Coronary artery (tissue), 2 donors: ENCODE data around the gene SKIC2.

ENCODE experiments used
- DNase-seq: peaks from one replicate; pipeline ENCODE4 v3.0.0-alpha.2; 2017; ENCODE audit warnings: low spot score
- H3K27ac ChIP-seq, 2 donors: fragments of 200-600 bp; sonication (generic); one replicate each; pipeline ENCODE4 v1.5.1; 2016 to 2019
- H3K4me3 ChIP-seq: fragments of 200-600 bp; sonication (generic); 2 replicates; pipeline ENCODE4 v1.5.1; 2016; ENCODE audit warnings: mild to moderate bottlenecking, moderate library complexity
- TF ChIP-seq, protein P1 (sequence below): fragments of 200-600 bp; sonication (generic); IDR thresholded peaks from one replicate; pipeline ENCODE4 v1.5.1; 2019; ENCODE audit warnings: antibody characterized with exemption

The SKIC2 gene

DNA sequence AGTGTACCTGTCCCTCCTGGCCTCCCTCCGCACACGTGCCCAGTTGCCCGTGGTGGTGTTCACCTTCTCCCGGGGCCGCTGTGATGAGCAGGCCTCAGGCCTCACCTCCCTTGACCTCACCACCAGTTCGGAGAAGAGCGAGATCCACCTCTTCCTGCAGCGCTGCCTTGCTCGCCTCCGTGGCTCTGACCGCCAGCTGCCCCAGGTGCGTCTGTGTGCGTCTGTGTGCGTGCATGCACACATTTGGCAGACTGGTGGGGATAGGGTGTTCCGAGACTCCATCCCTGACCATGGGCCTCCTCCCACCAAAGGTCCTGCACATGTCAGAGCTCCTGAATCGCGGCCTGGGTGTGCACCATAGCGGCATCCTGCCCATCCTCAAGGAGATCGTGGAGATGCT, 4.9 kb downstream of the SKIC2 start:
- TF ChIP-seq, protein P1, sequence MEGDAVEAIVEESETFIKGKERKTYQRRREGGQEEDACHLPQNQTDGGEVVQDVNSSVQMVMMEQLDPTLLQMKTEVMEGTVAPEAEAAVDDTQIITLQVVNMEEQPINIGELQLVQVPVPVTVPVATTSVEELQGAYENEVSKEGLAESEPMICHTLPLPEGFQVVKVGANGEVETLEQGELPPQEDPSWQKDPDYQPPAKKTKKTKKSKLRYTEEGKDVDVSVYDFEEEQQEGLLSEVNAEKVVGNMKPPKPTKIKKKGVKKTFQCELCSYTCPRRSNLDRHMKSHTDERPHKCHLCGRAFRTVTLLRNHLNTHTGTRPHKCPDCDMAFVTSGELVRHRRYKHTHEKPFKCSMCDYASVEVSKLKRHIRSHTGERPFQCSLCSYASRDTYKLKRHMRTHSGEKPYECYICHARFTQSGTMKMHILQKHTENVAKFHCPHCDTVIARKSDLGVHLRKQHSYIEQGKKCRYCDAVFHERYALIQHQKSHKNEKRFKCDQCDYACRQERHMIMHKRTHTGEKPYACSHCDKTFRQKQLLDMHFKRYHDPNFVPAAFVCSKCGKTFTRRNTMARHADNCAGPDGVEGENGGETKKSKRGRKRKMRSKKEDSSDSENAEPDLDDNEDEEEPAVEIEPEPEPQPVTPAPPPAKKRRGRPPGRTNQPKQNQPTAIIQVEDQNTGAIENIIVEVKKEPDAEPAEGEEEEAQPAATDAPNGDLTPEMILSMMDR = no peak
- Histone ChIP-seq H3K27ac (no peak overlapping the region), H3K4me3 (no peak overlapping the region)
- no peak for DNase-seq

DNA sequence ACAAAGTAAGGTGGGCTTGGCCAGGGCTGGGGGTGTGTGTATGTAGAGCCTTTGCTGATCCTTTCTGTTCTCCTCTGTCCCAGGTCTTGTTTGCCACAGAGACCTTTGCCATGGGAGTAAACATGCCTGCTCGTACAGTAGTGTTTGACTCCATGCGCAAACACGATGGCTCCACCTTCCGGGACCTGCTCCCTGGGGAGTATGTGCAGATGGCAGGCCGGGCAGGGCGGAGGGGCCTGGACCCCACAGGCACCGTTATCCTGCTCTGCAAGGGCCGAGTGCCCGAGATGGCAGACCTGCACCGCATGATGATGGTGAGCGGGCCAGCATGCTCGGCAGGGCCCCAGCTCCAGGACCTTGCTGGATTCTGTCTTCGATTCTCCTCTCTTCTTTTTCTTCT, 6.7 kb downstream of the SKIC2 start:
- no peak overlapping the region for H3K27ac ChIP-seq
- TF ChIP-seq, protein P1 = no peak
- H3K4me3 ChIP-seq = no peak overlapping the region
- DNase-seq = no peak

DNA sequence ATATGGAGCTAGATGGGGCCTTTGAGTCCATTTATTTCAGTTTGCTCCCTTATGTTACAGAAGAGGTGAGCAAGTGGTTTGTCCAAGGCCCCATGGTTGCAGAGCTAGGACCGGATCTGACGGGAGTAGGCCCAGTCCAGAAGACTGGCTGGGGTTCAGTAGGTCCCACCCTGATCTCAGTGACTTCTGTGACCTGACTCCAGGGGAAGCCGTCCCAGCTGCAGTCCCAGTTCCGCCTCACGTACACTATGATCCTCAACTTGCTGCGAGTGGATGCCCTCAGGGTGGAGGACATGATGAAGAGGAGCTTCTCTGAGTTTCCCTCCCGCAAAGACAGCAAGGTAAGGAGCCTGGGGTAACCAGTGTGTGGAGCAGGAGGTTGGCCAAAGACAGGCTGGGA, 7.5 kb downstream of the SKIC2 start:
- TF ChIP-seq, protein P1 = no peak
- H3K27ac ChIP-seq = no peak overlapping the region
- no peak for DNase-seq
- H3K4me3 ChIP-seq = no peak overlapping the region

DNA sequence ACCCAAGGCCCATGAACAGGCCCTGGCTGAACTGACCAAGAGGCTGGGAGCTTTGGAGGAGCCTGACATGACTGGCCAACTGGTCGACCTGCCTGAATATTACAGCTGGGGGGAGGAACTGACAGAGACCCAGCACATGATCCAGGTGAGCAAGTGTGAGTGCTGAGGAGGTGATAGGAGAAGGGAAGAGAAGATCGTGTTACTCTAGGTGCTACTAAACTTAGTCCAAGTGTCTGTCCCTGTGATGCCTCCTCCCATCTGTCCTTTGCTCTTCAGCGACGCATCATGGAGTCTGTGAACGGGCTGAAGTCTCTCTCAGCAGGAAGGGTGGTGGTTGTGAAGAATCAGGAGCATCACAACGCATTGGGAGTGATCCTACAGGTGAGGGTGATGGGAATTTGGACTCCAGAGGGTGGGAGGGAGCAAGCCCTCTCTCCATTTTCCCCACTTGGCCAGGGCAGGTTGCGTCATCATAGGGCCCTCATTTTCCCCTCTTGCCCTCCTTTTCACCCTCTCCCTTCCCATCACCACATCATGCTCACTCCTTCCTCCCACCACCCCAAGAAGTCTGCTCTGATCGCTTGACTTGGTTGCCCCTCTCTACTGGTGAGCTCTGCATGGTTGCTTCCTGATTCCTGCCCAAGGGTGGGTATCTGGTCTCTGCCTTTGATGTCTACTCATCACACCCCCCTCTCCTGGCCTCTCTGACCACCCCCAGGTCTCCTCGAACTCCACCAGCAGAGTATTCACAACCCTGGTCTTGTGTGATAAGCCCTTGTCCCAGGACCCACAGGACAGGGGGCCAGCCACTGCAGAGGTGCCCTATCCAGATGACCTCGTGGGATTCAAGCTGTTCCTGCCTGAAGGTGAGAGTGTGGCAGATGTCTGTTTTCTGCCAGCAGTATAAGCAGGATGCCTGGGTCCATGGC, 8.3 kb downstream of the SKIC2 start:
- DNase-seq = no peak
- TF ChIP-seq, protein P1 = no peak
- no peak overlapping the region for H3K27ac ChIP-seq
- H3K4me3 ChIP-seq = no peak overlapping the region

DNA sequence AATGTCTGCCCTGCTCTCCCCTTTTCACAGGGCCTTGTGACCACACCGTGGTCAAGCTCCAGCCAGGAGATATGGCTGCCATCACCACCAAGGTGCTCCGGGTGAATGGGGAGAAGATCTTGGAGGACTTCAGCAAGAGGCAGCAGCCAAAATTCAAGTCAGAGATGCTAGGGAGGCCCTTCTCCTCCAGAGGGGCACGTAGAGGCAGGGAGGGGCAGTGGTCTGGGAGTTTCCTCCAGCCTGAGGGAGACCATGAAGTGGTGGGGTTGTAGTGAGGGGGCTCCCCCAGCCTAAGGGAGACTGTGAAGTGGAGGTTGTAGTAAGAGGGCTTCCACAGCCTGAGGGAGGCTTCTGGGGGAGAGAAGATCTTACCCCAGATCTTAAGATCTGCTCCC, 8.9 kb downstream of the SKIC2 start:
- Histone ChIP-seq H3K4me3 (no peak overlapping the region), H3K27ac (no peak overlapping the region)
- no peak for DNase-seq
- TF ChIP-seq, protein P1 = no peak

DNA sequence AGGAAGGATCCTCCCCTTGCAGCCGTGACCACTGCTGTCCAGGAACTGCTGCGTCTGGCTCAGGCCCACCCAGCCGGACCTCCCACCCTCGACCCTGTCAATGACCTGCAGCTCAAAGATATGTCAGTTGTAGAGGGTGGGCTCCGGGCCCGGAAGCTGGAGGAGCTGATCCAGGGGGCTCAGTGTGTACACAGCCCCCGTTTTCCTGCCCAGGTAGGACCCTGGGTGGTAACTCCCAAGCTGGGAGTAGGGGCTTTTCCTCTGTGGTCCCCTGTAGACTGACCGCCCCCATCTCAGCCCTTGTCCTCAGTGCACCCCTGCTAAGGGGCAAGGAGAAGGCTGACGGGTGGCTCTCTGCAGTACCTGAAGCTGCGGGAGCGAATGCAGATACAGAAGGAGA, 9.4 kb downstream of the SKIC2 start:
- TF ChIP-seq, protein P1 = no peak
- H3K27ac ChIP-seq = no peak overlapping the region

More for the DNA sequence above, 9.4 kb downstream of the SKIC2 start:
- H3K4me3 ChIP-seq = no peak overlapping the region
- DNase-seq = no peak
